ENCODE data around the gene RDH8. TPM values are rescaled to one million over a fixed set of nuclear protein-coding genes. Genes with fewer than 3 reads are reported as not detected.

The RDH8 gene
- total and polyA plus RNA-seq, 2 of the 8 experiments (the other 6 are each of a cell fraction or from before 2014, with no cell fraction given): 0.38 TPM; not detected in 1

- WGBS, 2 experiments (ENCODE audit: extremely low coverage in 1 of 2, insufficient coverage in 1 of 2, insufficient read length in 1 of 2, insufficient replicate concordance in 2 of 2, low coverage in 1 of 2, low lambda C conversion rate in 2 of 2, missing lambda C conversion rate in 1 of 2): 87% methylated on average over 11 of the region's 11 CpGs; no CpG with 5 or more reads in 1 of the 2 experiments
Measured at GRCh38 chr19:9991425-9992191, 21.7 kb upstream of the RDH8 start.

More at GRCh38 chr19:9991425-9992191, 21.7 kb upstream of the RDH8 start:
- Histone ChIP-seq H3K27ac (ENCODE audit: low read depth, low read length) (no peak overlapping the region), H3K9me3 (ENCODE audit: insufficient read depth in 2 of 2, low read depth in 1 of 2, low read length in 1 of 2) (no peaks in the 10 kb centered on the region), H3K79me2 (ENCODE audit: control insufficient read depth in 1 of 2, insufficient read depth in 2 of 2, low read length in 2 of 2) (no peaks in the 10 kb centered on the region), H3K4me1 (replicated peaks in 1 of 4; ENCODE audit: control insufficient read depth in 3 of 4, insufficient read depth in 4 of 4, low read length in 3 of 4) (peaks cover 0 to 4% (median 1%) of the 10 kb centered on the region in 4 experiments; a peak in 2 of 7 replicates), H3K18ac (ENCODE audit: extremely low read depth, low read length) (no peak overlapping the region), H4K91ac (replicated peaks; ENCODE audit: insufficient read length, low read length) (no peak overlapping the region), H3K79me1 (ENCODE audit: low read depth, low read length) (no peaks in the 10 kb centered on the region), H2BK15ac (ENCODE audit: low read length) (no peak overlapping the region), H3K23me2 (ENCODE audit: low read depth, low read length) (no peaks in the 10 kb centered on the region), H3K9ac (replicated peaks in 1 of 4; ENCODE audit: extremely low read depth in 1 of 4, low read depth in 3 of 4, low read length in 3 of 4) (no peak overlapping the region), H4K8ac (ENCODE audit: extremely low read depth, insufficient read depth, low read length) (no peak overlapping the region; the same call in 1 of the 2 replicates), H3K36me3 (ENCODE audit: control insufficient read depth in 2 of 4, insufficient read depth in 4 of 4, low read length in 3 of 4) (no peaks in the 10 kb centered on the region), H3K4ac (replicated peaks; ENCODE audit: insufficient read length, low read depth, low read length) (no peak overlapping the region), H2AK5ac (ENCODE audit: low read depth, low read length) (no peak overlapping the region), H2BK5ac (ENCODE audit: low read depth, low read length) (no peak overlapping the region), H3K4me2 (ENCODE audit: insufficient read depth in 1 of 2, low read depth in 2 of 2, low read length in 2 of 2) (no peak overlapping the region), H4K20me1 (replicated peaks in 1 of 2; ENCODE audit: control insufficient read depth in 1 of 2, insufficient read depth in 2 of 2, low read length in 2 of 2) (no peaks in the 10 kb centered on the region), H2BK20ac (ENCODE audit: low read length) (no peak overlapping the region), H3K14ac (ENCODE audit: insufficient read length) (no peak overlapping the region), H3K27me3 (replicated peaks in 1 of 4; ENCODE audit: control insufficient read depth in 3 of 4, extremely low read depth in 1 of 4, insufficient read depth in 3 of 4, low read length in 3 of 4) (no peaks in the 10 kb centered on the region), H2BK120ac (replicated peaks; ENCODE audit: low read depth, low read length) (no peak overlapping the region), H3K4me3 (ENCODE audit: extremely low read depth in 1 of 4, insufficient read depth in 2 of 4, low read depth in 3 of 4, low read length in 4 of 4) (no peak overlapping the region), H4K5ac (ENCODE audit: insufficient read length, low read depth, low read length) (no peak overlapping the region), H2BK12ac (ENCODE audit: low read depth, low read length) (no peak overlapping the region), H3K23ac (ENCODE audit: insufficient read length) (no peak overlapping the region), H2AFZ (ENCODE audit: low read length) (no peak overlapping the region), H3K56ac (replicated peaks; ENCODE audit: insufficient read length, low read depth, low read length) (no peak overlapping the region)
- ChIA-PET CTCF (ENCODE audit: partially characterized antibody) (interaction anchor here (1.0 to 8.4 kb wide), 6 partner anchors 8 to 61 kb away, joined by 3 to 83 read pairs (median 5); no protein-coding TSS in a partner anchor), POLR2A (ENCODE audit: partially characterized antibody) (interaction anchor here (1.3 kb wide), 1 partner anchor 52 kb away, joined by 3 read pairs; no protein-coding TSS in a partner anchor)
- no peak for FAIRE-seq
- DNase-seq (ENCODE audit: low read depth in 1 of 2, low spot score in 2 of 2): no peak
- no peak for TF ChIP-seq POLR2AphosphoS5 (IDR thresholded peaks at IDR 0.05; ENCODE audit: low read depth, low read length)

Measured in H1 (cell line).